PC-9 (cell line): ENCODE data around the gene LUC7L3. TPM values are rescaled to one million over a fixed set of nuclear protein-coding genes. Genes with fewer than 3 reads are reported as not detected.

ENCODE experiments used
- Bru-seq: library from RNA; stranded (reverse); fragments of 400-500 nt; gene quantifications from one replicate; lab custom pipeline; 2021; lab: Mats Ljungman, UMichigan
- BruChase-seq, 2 experiments: library from RNA; stranded (reverse); fragments of 400-500 nt; gene quantifications; one replicate each; lab custom pipeline; 2021; lab: Mats Ljungman, UMichigan
- BruUV-seq: library from RNA; stranded (reverse); fragments of 400-500 nt; replicated peaks from 2 replicates; lab custom pipeline; 2021; lab: Mats Ljungman, UMichigan
- CTCF ChIA-PET: fragments of 300-600 bp; sonication (Branson Sonifier 250); formaldehyde crosslinking; loops from one replicate; lab custom pipeline; 2022; ENCODE audit warnings: antibody characterized with exemption; lab: Charles Lee
- POLR2A ChIA-PET: fragments of 300-600 bp; sonication (Branson Sonifier 250); formaldehyde crosslinking; loops from one replicate; lab custom pipeline; 2022; ENCODE audit warnings: antibody characterized with exemption; ENCODE audit not compliant: unreplicated experiment; lab: Charles Lee
- DNase-seq, 2 experiments: peaks; one replicate each; pipeline versions ENCODE4 v3.0.0 to v3.0.0-alpha.2; 2015 to 2022; ENCODE audit warnings: mixed read lengths in 1 of 2
- H2AFZ ChIP-seq: fragments of 200-600 bp; sonication (generic); 2 replicates; pipeline ENCODE4 v1.8.1; 2017; ENCODE audit warnings: antibody characterized with exemption
- H3F3A ChIP-seq: fragments of 200-600 bp; sonication (generic); 2 replicates; pipeline ENCODE4 v1.8.1; 2017; ENCODE audit warnings: antibody characterized with exemption, mild to moderate bottlenecking, low read depth; ENCODE audit not compliant: insufficient read depth
- H3K27ac ChIP-seq: fragments of 200-600 bp; sonication (generic); 2 replicates; pipeline ENCODE4 v1.6.1; 2016; ENCODE audit warnings: mixed run types
- H3K27me3 ChIP-seq: fragments of 200-600 bp; sonication (generic); 2 replicates; pipeline ENCODE4 v1.6.1; 2016; ENCODE audit warnings: low read depth, mixed run types; ENCODE audit not compliant: insufficient read depth
- H3K36me3 ChIP-seq: fragments of 200-600 bp; sonication (generic); 2 replicates; pipeline ENCODE4 v1.6.1; 2016; ENCODE audit warnings: low read depth, mixed run types
- H3K4me1 ChIP-seq: fragments of 200-600 bp; sonication (generic); replicated peaks from 2 replicates; pipeline ENCODE4 v1.6.1; 2016; ENCODE audit warnings: mixed run types; ENCODE audit not compliant: insufficient read depth
- H3K4me2 ChIP-seq: fragments of 200-600 bp; sonication (generic); 2 replicates; pipeline ENCODE4 v1.6.1; 2017; ENCODE audit warnings: mixed run types
- H3K4me3 ChIP-seq: fragments of 200-600 bp; sonication (generic); 2 replicates; pipeline ENCODE4 v1.6.1; 2016; ENCODE audit warnings: mixed run types
- H3K79me2 ChIP-seq: fragments of 200-600 bp; sonication (generic); 2 replicates; pipeline ENCODE4 v1.6.1; 2017; ENCODE audit warnings: low read depth, mixed run types
- H3K9me2 ChIP-seq: fragments of 200-600 bp; sonication (generic); 2 replicates; pipeline ENCODE4 v1.8.1; 2017; ENCODE audit warnings: mild to moderate bottlenecking; ENCODE audit not compliant: insufficient read depth
- H3K9me3 ChIP-seq: fragments of 200-600 bp; sonication (generic); 2 replicates; pipeline ENCODE4 v1.8.1; 2016; ENCODE audit warnings: low read depth; ENCODE audit not compliant: insufficient read depth
- H4K20me1 ChIP-seq: fragments of 200-600 bp; sonication (generic); 2 replicates; pipeline ENCODE4 v1.8.1; 2017; ENCODE audit not compliant: insufficient read depth
- EZH2 ChIP-seq: fragments of 200-600 bp; sonication (generic); IDR thresholded peaks from 2 replicates; pipeline ENCODE4 v1.8.0; 2017; ENCODE audit warnings: antibody characterized with exemption, low read depth
- intact Hi-C: fragments of 100-400 bp; cut with micrococcal nuclease; formaldehyde crosslinking; loops from one replicate; pipeline ENCODE4 v1.10.0; 2022; ENCODE audit not compliant: unreplicated experiment
- long read RNA-seq: library from polyadenylated mRNA; stranded (forward); transcript quantifications from one replicate; pipeline ENCODE4 v2.0.0, GENCODE V29; 2022
- total RNA-seq: library from RNA; stranded (reverse); gene quantifications from 2 replicates; pipeline ENCODE4 v1.2.3, GENCODE V29; 2021
- TF ChIP-seq, protein P1 (sequence below): fragments of 200-600 bp; sonication (generic); conservative IDR thresholded peaks from 2 replicates; pipeline ENCODE4 v1.6.1; 2017; ENCODE audit warnings: mixed run types, antibody characterized with exemption, mild to moderate bottlenecking, moderate library complexity

Gene LUC7L3, protein sequence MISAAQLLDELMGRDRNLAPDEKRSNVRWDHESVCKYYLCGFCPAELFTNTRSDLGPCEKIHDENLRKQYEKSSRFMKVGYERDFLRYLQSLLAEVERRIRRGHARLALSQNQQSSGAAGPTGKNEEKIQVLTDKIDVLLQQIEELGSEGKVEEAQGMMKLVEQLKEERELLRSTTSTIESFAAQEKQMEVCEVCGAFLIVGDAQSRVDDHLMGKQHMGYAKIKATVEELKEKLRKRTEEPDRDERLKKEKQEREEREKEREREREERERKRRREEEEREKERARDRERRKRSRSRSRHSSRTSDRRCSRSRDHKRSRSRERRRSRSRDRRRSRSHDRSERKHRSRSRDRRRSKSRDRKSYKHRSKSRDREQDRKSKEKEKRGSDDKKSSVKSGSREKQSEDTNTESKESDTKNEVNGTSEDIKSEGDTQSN
- total RNA-seq (147 and 212 TPM in 2 replicates), Bru-seq, nascent RNA (percentile 98 among the genes with signal in this experiment), BruChase-seq, experiment 1, labeled RNA remaining after a 2-hour chase (percentile 98 among the genes with signal in this experiment), BruChase-seq, experiment 2, labeled RNA remaining after a 6-hour chase (percentile 94 among the genes with signal in this experiment)
- long read RNA-seq, full-length matches to known transcripts, result 58 of 107 reads
- long read RNA-seq, partial matches to known transcripts, result 23 of 107 reads
- long read RNA-seq, other reads (novel, unspliced or antisense), result 26 of 107 reads

DNA sequence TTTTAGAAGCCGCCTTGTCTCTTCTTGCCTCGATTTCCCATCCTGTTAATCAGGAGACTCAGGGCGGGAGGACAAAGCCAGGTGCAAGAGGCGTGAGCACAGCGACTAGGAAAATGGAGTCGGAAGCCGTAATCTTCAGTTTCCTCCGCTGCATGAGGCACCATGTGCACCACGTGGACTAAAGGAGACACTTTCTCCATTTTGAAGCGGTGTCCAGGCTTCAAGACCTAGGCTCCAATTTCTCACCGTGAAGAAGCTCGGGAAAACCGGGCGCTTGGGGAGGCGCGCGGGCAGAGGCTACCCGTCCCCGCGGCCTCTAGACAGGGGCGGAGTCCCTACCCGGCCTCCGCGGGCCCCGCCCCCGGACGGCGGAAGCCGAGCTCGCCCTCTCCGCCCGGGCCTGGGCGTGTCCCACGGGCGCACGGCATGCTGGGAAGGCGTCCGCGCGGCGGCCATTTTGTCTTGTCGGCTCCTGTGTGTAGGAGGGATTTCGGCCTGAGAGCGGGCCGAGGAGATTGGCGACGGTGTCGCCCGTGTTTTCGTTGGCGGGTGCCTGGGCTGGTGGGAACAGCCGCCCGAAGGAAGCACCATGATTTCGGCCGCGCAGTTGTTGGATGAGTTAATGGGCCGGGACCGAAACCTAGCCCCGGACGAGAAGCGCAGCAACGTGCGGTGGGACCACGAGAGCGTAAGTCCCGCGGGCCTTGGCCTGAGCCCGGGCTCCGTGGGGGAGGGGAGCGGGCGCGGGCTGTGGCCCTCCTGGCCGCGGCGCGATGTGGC lies at the start of gene LUC7L3:
LUC7L3 (plus strand) TSS at position 460 of the 780 bp plus-strand sequence; CDS start at position 590, 130 bp downstream.
- intact Hi-C loops, result loop anchor here (1.0 kb wide), 1 partner anchor 12 kb away; the partner anchor contains the start of gene ANKRD40
- no peaks in the 10 kb centered on the region for H3K9me2 ChIP-seq
- H4K20me1 ChIP-seq, result peaks cover 43% of the 10 kb centered on the region
- peak; percentile 85 to 94 for DNase-seq
- H3K9me3 ChIP-seq, result no peaks in the 10 kb centered on the region
- peak within 1 kb of the TSS; percentile 100 for H3K4me2 ChIP-seq
- peaks cover 58% of the 10 kb centered on the region for H3K79me2 ChIP-seq
- H3K4me1 ChIP-seq, result peaks cover 55% of the 10 kb centered on the region
- CTCF ChIA-PET, result interaction anchor here (0.7 kb wide), 1 partner anchor 541 kb away, joined by 5 read pairs; no protein-coding TSS in a partner anchor
- peaks cover 47% of the 10 kb centered on the region for H3F3A ChIP-seq
- no peak for TF ChIP-seq EZH2
- TF ChIP-seq, protein P1, sequence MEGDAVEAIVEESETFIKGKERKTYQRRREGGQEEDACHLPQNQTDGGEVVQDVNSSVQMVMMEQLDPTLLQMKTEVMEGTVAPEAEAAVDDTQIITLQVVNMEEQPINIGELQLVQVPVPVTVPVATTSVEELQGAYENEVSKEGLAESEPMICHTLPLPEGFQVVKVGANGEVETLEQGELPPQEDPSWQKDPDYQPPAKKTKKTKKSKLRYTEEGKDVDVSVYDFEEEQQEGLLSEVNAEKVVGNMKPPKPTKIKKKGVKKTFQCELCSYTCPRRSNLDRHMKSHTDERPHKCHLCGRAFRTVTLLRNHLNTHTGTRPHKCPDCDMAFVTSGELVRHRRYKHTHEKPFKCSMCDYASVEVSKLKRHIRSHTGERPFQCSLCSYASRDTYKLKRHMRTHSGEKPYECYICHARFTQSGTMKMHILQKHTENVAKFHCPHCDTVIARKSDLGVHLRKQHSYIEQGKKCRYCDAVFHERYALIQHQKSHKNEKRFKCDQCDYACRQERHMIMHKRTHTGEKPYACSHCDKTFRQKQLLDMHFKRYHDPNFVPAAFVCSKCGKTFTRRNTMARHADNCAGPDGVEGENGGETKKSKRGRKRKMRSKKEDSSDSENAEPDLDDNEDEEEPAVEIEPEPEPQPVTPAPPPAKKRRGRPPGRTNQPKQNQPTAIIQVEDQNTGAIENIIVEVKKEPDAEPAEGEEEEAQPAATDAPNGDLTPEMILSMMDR, result 0 out of 2 replicates have a peak, but pooled peaks have one; percentile 13
- peak within 1 kb of the TSS; percentile 95 for H3K27ac ChIP-seq
- POLR2A ChIA-PET, result interaction anchor here (0.6 to 0.9 kb wide), 4 partner anchors 80 to 466 kb away, joined by 3 to 5 read pairs (median 4); no protein-coding TSS in a partner anchor
- no peaks in the 10 kb centered on the region for H3K27me3 ChIP-seq
- H3K36me3 ChIP-seq, result peaks cover 5% of the 10 kb centered on the region
- BruUV-seq, result TSS peak; percentile 99
- peak within 1 kb of the TSS; percentile 92 for H3K4me3 ChIP-seq
- peak within 1 kb of the TSS; percentile 80 for H2AFZ ChIP-seq

DNA sequence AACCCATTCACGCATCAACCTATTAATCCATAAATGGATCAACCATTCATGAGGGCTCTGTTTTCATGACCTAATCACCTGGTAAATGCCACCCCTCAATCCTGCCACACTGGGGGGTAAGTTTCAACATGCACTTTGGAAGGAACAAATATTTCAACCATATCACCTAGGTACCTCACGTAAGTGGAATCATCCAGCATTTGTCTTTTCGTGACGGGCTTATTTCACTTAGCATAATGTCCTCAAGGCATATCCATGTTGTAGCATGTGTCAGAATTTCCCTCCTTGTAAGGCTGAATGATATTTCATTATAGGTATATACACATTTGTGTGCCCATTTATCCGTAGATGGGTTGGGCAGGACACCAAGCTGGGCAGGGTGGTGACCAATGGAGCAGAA lies 47.3 kb upstream of the LUC7L3 start:
- intact Hi-C loops, result no loop called here
- H3K9me3 ChIP-seq, result no peaks in the 10 kb centered on the region
- CTCF ChIA-PET, result interaction anchor here (1.0 kb wide), 1 partner anchor 35 kb away, joined by 3 read pairs; no protein-coding TSS in a partner anchor

More for the DNA sequence above, 47.3 kb upstream of the LUC7L3 start:
- no peak for DNase-seq
- TF ChIP-seq, protein P1, result no peak
- no peak for TF ChIP-seq EZH2
- Histone ChIP-seq H3K4me1 (peaks cover 50% of the 10 kb centered on the region), H4K20me1 (no peaks in the 10 kb centered on the region), H3K36me3 (peaks cover 64% of the 10 kb centered on the region), H3K4me2 (no peak overlapping the region), H3K79me2 (no peaks in the 10 kb centered on the region), H3K27ac (no peak overlapping the region), H3F3A (peaks cover 81% of the 10 kb centered on the region), H3K9me2 (no peaks in the 10 kb centered on the region), H3K27me3 (no peaks in the 10 kb centered on the region), H3K4me3 (no peak overlapping the region), H2AFZ (no peak overlapping the region)
- BruUV-seq, result no TSS peak
- POLR2A ChIA-PET, result no interaction called here
